SK-N-SH (cell line): ENCODE measurements around the gene RHBDL1.
A peak's percentile ranks its signal among the peaks of the same experiment; 100 is the strongest.

Experiments used
- ELF1 ChIP-seq: IDR thresholded peaks from 2 replicates; pipeline ENCODE4 v1.4.0; 2012
- EZH2phosphoT487 ChIP-seq: fragments of 200-600 bp; sonication (generic); IDR thresholded peaks from 2 replicates; pipeline ENCODE4 v1.6.1; 2017; ENCODE audit warnings: low read depth, mixed run types, mild to moderate bottlenecking, antibody characterized with exemption, moderate library complexity, borderline replicate concordance
- FOXM1 ChIP-seq: IDR thresholded peaks from 2 replicates; pipeline ENCODE4 v1.4.0; 2012; ENCODE audit warnings: low read depth, mild to moderate bottlenecking
- GABPA ChIP-seq: IDR thresholded peaks from 2 replicates; pipeline ENCODE4 v1.4.0; 2012; ENCODE audit warnings: low read depth, mild to moderate bottlenecking
- POLR2AphosphoS5 ChIP-seq: IDR thresholded peaks from 2 replicates; pipeline ENCODE4 v1.6.1; 2012; ENCODE audit warnings: low read depth, low read length
- SMC3 ChIP-seq: IDR thresholded peaks from 2 replicates; pipeline ENCODE4 v1.6.1; 2012; ENCODE audit warnings: low read depth, low read length, improper control_type of control experiment
- TF ChIP-seq, protein P1 (sequence below): fragments of 200-600 bp; sonication (generic); IDR thresholded peaks from 2 replicates; pipeline ENCODE4 v1.6.1; 2017; ENCODE audit warnings: antibody characterized with exemption, mild to moderate bottlenecking, moderate library complexity
- TF ChIP-seq, protein P2 (sequence below): IDR thresholded peaks from 2 replicates; pipeline ENCODE4 v1.6.1; 2012; ENCODE audit warnings: mild to moderate bottlenecking, low read depth, low read length, moderate library complexity
- TF ChIP-seq, protein P3 (sequence below): IDR thresholded peaks from 2 replicates; pipeline ENCODE4 v1.4.0; 2012; ENCODE audit warnings: low read depth, borderline replicate concordance

DNA sequence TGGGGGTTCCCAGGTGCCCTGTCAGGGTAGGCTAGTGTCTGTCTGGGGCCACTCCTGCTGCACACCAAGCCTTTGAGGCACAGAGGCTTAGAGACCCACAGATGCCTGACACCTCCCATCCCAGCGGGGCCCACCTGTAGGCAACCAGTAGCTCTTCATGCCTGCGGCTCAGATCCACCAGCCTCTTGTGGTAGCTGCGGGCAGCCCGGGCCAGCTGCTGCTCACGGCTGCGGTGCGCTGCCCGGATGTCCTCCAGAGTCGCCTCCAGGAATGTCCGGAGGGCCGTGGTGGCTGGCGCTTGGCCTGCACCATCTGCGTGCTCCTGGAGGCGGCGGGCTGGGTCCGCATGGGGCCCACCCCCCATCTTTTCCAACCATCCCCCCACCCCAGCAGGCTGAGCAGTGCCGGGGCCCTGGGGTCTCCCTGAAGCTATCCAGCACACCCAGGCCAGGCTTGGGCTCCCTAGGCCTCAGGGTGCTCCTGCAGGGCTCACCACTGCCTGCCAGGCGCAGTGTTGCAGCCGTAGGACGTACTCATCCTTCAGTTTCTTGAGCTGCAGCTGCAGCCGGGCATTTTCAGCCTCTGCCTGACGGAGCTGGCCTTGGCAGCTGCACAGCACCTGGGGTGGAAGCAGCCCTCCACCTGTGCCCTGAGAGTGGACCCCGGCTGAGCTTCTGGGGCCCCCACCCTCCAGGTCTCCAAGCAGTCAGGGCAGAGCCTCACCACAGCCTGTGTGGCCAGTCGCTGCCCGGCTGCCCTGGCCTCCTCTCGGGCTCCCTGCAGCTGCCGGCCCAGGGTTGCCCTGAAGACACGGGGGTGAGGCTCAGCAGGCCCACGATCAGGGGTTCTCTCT is 48.9 kb downstream of the RHBDL1 start:
- TF ChIP-seq, protein P1, sequence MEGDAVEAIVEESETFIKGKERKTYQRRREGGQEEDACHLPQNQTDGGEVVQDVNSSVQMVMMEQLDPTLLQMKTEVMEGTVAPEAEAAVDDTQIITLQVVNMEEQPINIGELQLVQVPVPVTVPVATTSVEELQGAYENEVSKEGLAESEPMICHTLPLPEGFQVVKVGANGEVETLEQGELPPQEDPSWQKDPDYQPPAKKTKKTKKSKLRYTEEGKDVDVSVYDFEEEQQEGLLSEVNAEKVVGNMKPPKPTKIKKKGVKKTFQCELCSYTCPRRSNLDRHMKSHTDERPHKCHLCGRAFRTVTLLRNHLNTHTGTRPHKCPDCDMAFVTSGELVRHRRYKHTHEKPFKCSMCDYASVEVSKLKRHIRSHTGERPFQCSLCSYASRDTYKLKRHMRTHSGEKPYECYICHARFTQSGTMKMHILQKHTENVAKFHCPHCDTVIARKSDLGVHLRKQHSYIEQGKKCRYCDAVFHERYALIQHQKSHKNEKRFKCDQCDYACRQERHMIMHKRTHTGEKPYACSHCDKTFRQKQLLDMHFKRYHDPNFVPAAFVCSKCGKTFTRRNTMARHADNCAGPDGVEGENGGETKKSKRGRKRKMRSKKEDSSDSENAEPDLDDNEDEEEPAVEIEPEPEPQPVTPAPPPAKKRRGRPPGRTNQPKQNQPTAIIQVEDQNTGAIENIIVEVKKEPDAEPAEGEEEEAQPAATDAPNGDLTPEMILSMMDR: no peak
- peak; percentile 26; the same call in 1 of the 2 replicates for TF ChIP-seq POLR2AphosphoS5
- TF ChIP-seq ELF1: no peak
- TF ChIP-seq, protein P2, sequence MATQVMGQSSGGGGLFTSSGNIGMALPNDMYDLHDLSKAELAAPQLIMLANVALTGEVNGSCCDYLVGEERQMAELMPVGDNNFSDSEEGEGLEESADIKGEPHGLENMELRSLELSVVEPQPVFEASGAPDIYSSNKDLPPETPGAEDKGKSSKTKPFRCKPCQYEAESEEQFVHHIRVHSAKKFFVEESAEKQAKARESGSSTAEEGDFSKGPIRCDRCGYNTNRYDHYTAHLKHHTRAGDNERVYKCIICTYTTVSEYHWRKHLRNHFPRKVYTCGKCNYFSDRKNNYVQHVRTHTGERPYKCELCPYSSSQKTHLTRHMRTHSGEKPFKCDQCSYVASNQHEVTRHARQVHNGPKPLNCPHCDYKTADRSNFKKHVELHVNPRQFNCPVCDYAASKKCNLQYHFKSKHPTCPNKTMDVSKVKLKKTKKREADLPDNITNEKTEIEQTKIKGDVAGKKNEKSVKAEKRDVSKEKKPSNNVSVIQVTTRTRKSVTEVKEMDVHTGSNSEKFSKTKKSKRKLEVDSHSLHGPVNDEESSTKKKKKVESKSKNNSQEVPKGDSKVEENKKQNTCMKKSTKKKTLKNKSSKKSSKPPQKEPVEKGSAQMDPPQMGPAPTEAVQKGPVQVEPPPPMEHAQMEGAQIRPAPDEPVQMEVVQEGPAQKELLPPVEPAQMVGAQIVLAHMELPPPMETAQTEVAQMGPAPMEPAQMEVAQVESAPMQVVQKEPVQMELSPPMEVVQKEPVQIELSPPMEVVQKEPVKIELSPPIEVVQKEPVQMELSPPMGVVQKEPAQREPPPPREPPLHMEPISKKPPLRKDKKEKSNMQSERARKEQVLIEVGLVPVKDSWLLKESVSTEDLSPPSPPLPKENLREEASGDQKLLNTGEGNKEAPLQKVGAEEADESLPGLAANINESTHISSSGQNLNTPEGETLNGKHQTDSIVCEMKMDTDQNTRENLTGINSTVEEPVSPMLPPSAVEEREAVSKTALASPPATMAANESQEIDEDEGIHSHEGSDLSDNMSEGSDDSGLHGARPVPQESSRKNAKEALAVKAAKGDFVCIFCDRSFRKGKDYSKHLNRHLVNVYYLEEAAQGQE: no peak
- no peak for TF ChIP-seq SMC3
- TF ChIP-seq, protein P3, sequence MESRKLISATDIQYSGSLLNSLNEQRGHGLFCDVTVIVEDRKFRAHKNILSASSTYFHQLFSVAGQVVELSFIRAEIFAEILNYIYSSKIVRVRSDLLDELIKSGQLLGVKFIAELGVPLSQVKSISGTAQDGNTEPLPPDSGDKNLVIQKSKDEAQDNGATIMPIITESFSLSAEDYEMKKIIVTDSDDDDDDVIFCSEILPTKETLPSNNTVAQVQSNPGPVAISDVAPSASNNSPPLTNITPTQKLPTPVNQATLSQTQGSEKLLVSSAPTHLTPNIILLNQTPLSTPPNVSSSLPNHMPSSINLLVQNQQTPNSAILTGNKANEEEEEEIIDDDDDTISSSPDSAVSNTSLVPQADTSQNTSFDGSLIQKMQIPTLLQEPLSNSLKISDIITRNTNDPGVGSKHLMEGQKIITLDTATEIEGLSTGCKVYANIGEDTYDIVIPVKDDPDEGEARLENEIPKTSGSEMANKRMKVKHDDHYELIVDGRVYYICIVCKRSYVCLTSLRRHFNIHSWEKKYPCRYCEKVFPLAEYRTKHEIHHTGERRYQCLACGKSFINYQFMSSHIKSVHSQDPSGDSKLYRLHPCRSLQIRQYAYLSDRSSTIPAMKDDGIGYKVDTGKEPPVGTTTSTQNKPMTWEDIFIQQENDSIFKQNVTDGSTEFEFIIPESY: no peak
- TF ChIP-seq GABPA: no peak
- no peak for TF ChIP-seq FOXM1
- TF ChIP-seq EZH2phosphoT487: no peak
